HCT116 (cell line): Measurements from ENCODE around the gene AP2S1. TPM values are rescaled to one million over a fixed set of nuclear protein-coding genes. Genes with fewer than 3 reads are reported as not detected.
A peak's percentile ranks its signal among the peaks of the same experiment; 100 is the strongest.

ENCODE experiments used
- ATAC-seq: fragments of 200-7000 bp; cut with Tn5 transposase; 2 replicates; pipeline ENCODE4 v1.9.1; 2020; ENCODE audit warnings: mild to moderate bottlenecking, moderate library complexity
- BruUV-seq: library from RNA; stranded (reverse); fragments of 400-500 nt; replicated peaks from 2 replicates; lab custom pipeline; 2021; lab: Mats Ljungman, UMichigan
- CTCF ChIA-PET: fragments of 300-600 bp; sonication (Branson Sonifier 250); formaldehyde crosslinking; loops from one replicate; lab custom pipeline; 2021; ENCODE audit warnings: antibody characterized with exemption; lab: Charles Lee
- POLR2A ChIA-PET: fragments of 300-600, 350-600 bp; sonication (Branson Sonifier 250); formaldehyde crosslinking; loops from one replicate; lab custom pipeline; 2021; ENCODE audit warnings: antibody characterized with exemption; lab: Charles Lee
- RAD21 ChIA-PET, 2 experiments: fragments of 300-600 bp; sonication (Branson Sonifier 250); formaldehyde crosslinking; loops; one replicate each; lab custom pipeline; 2023; ENCODE audit warnings: low total read pairs in 2 of 2; ENCODE audit not compliant: uncharacterized antibody in 2 of 2, unreplicated experiment in 2 of 2, low non-redundant PET in 1 of 2; lab: Charles Lee
- DNase-seq: peaks from one replicate; pipeline ENCODE4 v3.0.0-alpha.2; 2010; ENCODE audit warnings: low read depth, low spot score
- H2AFZ ChIP-seq: fragments of 200-600 bp; shearing (Covaris generic), sonication (generic); 2 replicates; pipeline ENCODE4 v1.6.1; 2017; ENCODE audit warnings: low read depth, mixed run types, mixed read lengths, antibody characterized with exemption, low read length; ENCODE audit not compliant: poor library complexity, severe bottlenecking
- H3K27ac ChIP-seq: 2 replicates; pipeline ENCODE4 v1.5.1; 2012; ENCODE audit warnings: low read depth, low read length
- H3K27me3 ChIP-seq: fragments of 200-600 bp; sonication (generic); 2 replicates; pipeline ENCODE4 v1.6.1; 2016; ENCODE audit warnings: mixed run types, low read length, mixed read lengths; ENCODE audit not compliant: insufficient read depth
- H3K36me3 ChIP-seq, 2 experiments: fragments of 200-500 bp in 1 of 2; fragments of 200-600 bp in 1 of 2; sonication (Bioruptor generic) in 1 of 2; sonication (generic) in 1 of 2; 2 replicates each; pipeline versions ENCODE4 v1.5.1 to v1.6.1; 2014 to 2016; ENCODE audit warnings: low read length in 2 of 2, inconsistent platforms in 1 of 2, mixed read lengths in 1 of 2, mixed run types in 1 of 2; ENCODE audit not compliant: insufficient read depth in 2 of 2, control insufficient read depth in 1 of 2
- H3K4me1 ChIP-seq, 2 experiments: fragments of 200-600 bp in 1 of 2; sonication (generic) in 1 of 2; 2 replicates each; pipeline versions ENCODE4 v1.5.1 to v1.6.1; 2012 to 2017; ENCODE audit warnings: low read length in 2 of 2, inconsistent platforms in 1 of 2, mild to moderate bottlenecking in 1 of 2, mixed read lengths in 1 of 2, mixed run types in 1 of 2, moderate library complexity in 1 of 2; ENCODE audit not compliant: insufficient read depth in 2 of 2, control insufficient read depth in 1 of 2
- H3K4me2 ChIP-seq: fragments of 200-600 bp; sonication (generic); 2 replicates; pipeline ENCODE4 v1.6.1; 2017; ENCODE audit warnings: mixed run types, low read length, mixed read lengths
- H3K4me3 ChIP-seq, 2 experiments: fragments of 200-600 bp in 1 of 2; sonication (generic) in 1 of 2; replicated peaks in 1 of 2; 2 replicates each; pipeline ENCODE4 v1.5.1; 2011 to 2016; ENCODE audit warnings: low read length in 2 of 2, control low read depth in 1 of 2, low read depth in 1 of 2, mild to moderate bottlenecking in 1 of 2, mixed read lengths in 1 of 2, mixed run types in 1 of 2
- H3K79me2 ChIP-seq: fragments of 200-600 bp; sonication (generic); 2 replicates; pipeline ENCODE4 v1.6.1; 2017; ENCODE audit warnings: mild to moderate bottlenecking, mixed run types, low read length, moderate library complexity, mixed read lengths; ENCODE audit not compliant: insufficient read depth
- H3K9ac ChIP-seq: fragments of 200-600 bp; sonication (generic); 2 replicates; pipeline ENCODE4 v1.6.1; 2016; ENCODE audit warnings: low read length, mixed read lengths
- H3K9me2 ChIP-seq: fragments of 200-600 bp; sonication (generic), shearing (Covaris generic); 2 replicates; pipeline ENCODE4 v1.6.1; 2017; ENCODE audit warnings: mixed run types, mild to moderate bottlenecking, moderate library complexity; ENCODE audit not compliant: insufficient read depth
- H3K9me3 ChIP-seq, 2 experiments: fragments of 200-500 bp in 1 of 2; fragments of 200-600 bp in 1 of 2; sonication (Bioruptor generic) in 1 of 2; sonication (generic) in 1 of 2; 2 replicates each; pipeline ENCODE4 v1.6.1; 2014 to 2017; ENCODE audit warnings: low read length in 2 of 2, mixed read lengths in 2 of 2, inconsistent platforms in 1 of 2, low read depth in 1 of 2, mild to moderate bottlenecking in 1 of 2, mixed run types in 1 of 2, moderate library complexity in 1 of 2; ENCODE audit not compliant: control insufficient read depth in 1 of 2, insufficient read depth in 1 of 2
- H4K20me1 ChIP-seq: fragments of 200-600 bp; sonication (generic), shearing (Covaris generic); 2 replicates; pipeline ENCODE4 v1.6.1; 2017; ENCODE audit warnings: mixed run types, mild to moderate bottlenecking, moderate library complexity; ENCODE audit not compliant: insufficient read depth
- EGR1 ChIP-seq: IDR thresholded peaks from 2 replicates; pipeline ENCODE4 v1.6.1; 2012; ENCODE audit warnings: low read depth
- EZH2 ChIP-seq: fragments of 200-600 bp; sonication (generic); IDR thresholded peaks from 2 replicates; pipeline ENCODE4 v1.6.1; 2017; ENCODE audit warnings: antibody characterized with exemption, mixed run types
- POLR2A ChIP-seq: IDR thresholded peaks from 2 replicates; pipeline ENCODE4 v1.7.0; 2011; ENCODE audit warnings: borderline replicate concordance; ENCODE audit not compliant: insufficient read depth, insufficient read length; ENCODE audit errors: extremely low read depth
- ZNF274 ChIP-seq: fragments of 200-500 bp; sonication (Bioruptor generic); IDR thresholded peaks from 2 replicates; pipeline ENCODE4 v1.6.1; 2014; ENCODE audit warnings: mild to moderate bottlenecking, low read depth, low read length, inconsistent platforms
- intact Hi-C: fragments of 100-400 bp; cut with micrococcal nuclease; formaldehyde crosslinking; loops from 2 replicates; pipeline ENCODE4 v1.10.0; 2022
- total RNA-seq: library from RNA; stranded (reverse); gene quantifications from one replicate; pipeline ENCODE4 v1.2.1, GENCODE V29; 2021; ENCODE audit not compliant: unreplicated experiment

AP2S1 gene
- total RNA-seq, 1 experiment from 2014 or later = 296 TPM

DNA sequence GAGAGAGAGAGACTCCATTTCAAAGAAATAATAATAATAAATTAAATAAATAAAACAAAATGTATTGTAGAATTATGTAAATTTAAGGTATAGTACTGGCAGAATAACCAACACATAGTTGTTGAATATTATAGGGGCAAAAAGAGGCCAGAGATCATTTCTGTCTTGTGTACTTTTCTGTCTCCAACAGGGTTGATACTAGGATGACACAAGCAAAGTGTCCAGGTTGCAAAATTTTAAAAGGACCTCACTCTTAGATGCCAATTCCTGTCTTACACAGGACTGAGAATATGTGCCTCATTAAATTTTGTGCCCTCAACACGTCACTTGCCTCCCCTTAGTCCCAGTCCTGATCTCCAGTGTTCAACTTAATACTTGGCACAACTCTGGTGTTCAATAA lies 2.2 kb upstream of the AP2S1 start:
- no TSS peak for BruUV-seq
- intact Hi-C loops = no loop called here
- no peak overlapping the region for H2AFZ ChIP-seq
- ChIA-PET POLR2A (no interaction called here), RAD21 (no interaction called here), CTCF (no interaction called here)
- ATAC-seq = no peak
- H3K27me3 ChIP-seq = no peaks in the 10 kb centered on the region
- H3K4me1 ChIP-seq = peaks cover 8 to 45% of the 10 kb centered on the region in 2 experiments
- H3K79me2 ChIP-seq = peaks cover 27% of the 10 kb centered on the region
- H3K36me3 ChIP-seq = peaks cover 0 to under 1% of the 10 kb centered on the region in 2 experiments; a peak in 2 of 4 replicates
- no peaks in the 10 kb centered on the region for H3K9me3 ChIP-seq
- H4K20me1 ChIP-seq = no peaks in the 10 kb centered on the region
- H3K9me2 ChIP-seq = no peaks in the 10 kb centered on the region
- TF ChIP-seq ZNF274 (no peak), POLR2A (no peak)
- no peak for DNase-seq
- H3K27ac ChIP-seq = no peak overlapping the region
- no peak overlapping the region for H3K4me3 ChIP-seq
- no peak overlapping the region for H3K4me2 ChIP-seq
- H3K9ac ChIP-seq = no peak overlapping the region

DNA sequence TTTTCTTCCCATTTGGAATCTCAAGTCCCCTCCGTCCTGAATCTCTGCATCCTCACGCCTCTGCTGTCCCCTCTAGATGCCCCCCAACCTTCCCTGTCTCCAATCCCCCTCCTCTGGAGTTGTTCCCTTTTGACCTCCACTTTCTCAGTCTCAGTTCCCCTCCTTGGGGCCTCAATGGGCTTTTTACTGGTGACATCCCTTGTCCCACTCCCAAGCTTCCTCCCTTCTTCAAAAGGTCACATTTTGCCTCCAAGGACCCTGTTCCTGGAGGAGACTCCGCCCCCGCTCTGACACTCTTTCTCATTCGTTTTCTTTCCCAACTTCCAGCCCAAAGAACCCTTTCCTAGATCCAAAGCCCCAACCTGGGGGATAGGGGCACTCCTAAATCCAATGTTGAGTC lies 1.0 kb downstream of the AP2S1 start:
- ChIA-PET CTCF (interaction anchor here (1.0 to 2.2 kb wide), 2 partner anchors 9 to 96 kb away, joined by 3 to 6 read pairs; no protein-coding TSS in a partner anchor), POLR2A (interaction anchor here (0.7 kb wide), 1 partner anchor 38 kb away, joined by 3 read pairs; no protein-coding TSS in a partner anchor), RAD21 (interaction anchor here in 1 of 2 experiments (0.6 kb wide), 1 partner anchor 20 kb away, joined by 6 read pairs; no protein-coding TSS in a partner anchor)
- Histone ChIP-seq H3K79me2 (peaks cover 53% of the 10 kb centered on the region), H3K4me2 (peak overlapping the region; percentile 88), H3K36me3 (peaks cover 13 to 17% of the 10 kb centered on the region in 2 experiments), H3K9ac (peak overlapping the region; percentile 99), H3K9me2 (no peaks in the 10 kb centered on the region), H3K4me1 (peaks cover 5 to 29% of the 10 kb centered on the region in 2 experiments), H3K27ac (peak overlapping the region; percentile 96), H3K4me3 (peak overlapping the region; percentile 96 to 98), H3K9me3 (no peaks in the 10 kb centered on the region), H3K27me3 (no peaks in the 10 kb centered on the region), H2AFZ (no peak overlapping the region), H4K20me1 (no peaks in the 10 kb centered on the region)
- TF ChIP-seq EGR1 = 0 out of 2 replicates have a peak, but pooled peaks have one; percentile 43
- no peak for TF ChIP-seq EZH2
- ATAC-seq (no peak), DNase-seq (no peak)
- intact Hi-C loops = no loop called here
- TSS peak; percentile 96 for BruUV-seq
